ENCODE measurements around the gene USP24.
"Not testable (repeated sequence)": the region's sequence is repeated elsewhere in the genome, so short reads cannot be mapped to it uniquely, and the experiment has no call there.

The USP24 gene

DNA sequence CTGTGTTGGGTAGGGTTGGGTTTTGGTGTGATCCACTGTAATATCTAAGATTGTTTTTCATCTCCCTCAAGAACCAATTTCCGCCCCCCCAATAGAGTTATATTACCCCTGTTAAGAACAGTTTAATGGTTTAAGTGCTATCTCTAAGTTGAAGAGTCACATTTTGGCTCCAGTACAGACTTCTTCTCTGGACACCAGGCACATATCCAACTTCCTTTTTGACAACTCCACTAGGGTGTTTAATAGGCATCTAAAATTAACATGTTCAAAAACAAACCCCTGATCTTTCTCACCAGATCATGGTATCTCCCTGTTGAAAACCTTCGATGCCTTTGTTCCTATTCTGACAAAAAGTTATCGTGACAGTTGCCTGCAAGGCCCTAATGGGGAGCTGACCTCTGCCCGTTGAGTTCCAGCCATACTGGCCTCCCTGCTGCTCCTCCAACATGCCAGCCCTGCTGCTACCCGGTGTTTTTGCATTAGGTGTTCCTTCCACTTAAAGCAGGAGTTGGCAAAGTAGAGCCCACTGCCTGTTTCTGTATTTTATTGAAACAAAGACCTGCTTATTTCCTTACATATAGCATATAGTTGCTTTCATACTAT, 18.6 kb downstream of the USP24 start:
- DNase-seq = no peak

DNA sequence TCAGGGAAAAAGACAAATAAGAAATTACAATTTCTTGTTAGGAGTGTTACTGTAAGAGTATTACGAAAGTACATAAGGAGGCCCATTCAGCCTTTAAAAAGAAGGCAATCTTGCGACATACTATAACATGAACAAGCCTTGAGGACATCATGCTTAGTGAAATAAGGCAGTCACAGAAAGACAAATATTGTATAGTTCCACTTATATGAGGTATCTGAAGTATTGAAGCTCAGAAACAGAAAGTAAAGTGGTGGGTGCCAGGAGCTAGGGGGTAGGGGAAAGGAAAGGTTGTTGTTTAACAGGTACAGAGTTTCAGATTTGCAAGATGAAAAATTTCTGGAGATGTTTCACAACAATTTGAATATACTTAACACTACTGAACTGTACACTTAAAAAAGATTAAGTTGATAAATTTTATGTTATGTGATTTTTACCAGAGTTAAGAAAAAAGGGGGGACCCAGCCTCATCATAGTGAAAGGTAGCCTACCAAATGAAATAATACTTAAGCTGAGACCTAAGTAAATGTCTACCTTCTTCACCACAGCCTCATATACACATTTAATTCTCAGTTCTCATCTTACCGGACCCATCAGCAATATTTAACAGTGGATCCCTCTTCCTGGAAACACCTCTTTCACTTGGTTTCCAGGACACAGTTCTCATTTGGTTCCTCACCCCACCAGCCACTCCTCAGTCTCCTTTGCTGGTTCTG, 19.5 kb downstream of the USP24 start:
- DNase-seq = no peak

DNA sequence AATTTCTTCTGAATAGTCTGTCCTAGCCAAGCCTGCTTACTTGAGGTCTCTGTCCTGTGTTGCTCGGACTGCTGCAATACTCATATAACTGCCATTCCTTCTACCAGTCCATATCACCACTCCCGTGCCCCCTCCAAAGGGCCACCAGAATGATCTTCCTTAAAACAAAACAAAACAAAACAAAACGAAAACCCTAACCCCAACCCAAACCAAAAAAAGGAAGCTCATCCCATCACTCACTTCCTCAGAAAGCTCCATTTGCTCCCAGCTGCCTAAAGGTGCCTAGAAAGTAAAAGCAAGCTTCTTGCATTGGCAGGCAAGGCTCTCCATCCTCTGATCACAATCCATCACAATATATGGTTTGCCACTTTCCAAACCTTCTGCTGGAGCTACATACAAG, 20.3 kb downstream of the USP24 start:
- DNase-seq = no peak

DNA sequence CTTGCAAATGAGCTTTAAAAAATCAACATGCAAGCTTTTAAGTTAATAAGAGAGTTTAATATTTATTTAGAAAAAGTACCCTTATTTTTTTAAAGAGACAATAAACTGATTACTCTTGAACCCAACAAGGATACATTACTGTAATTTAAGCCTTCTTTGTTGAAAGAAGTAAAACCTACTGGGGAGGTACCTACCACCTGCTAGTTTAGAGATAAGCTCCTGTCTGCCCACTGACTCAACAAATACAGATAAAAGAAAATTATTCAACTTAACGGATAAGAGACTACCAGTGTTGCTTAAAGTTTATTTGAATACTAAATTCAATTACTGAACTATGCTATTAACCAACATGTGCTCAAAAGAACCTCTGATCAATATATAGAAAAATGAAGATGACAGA, 23.1 kb downstream of the USP24 start:
- peak; percentile 69 for DNase-seq

DNA sequence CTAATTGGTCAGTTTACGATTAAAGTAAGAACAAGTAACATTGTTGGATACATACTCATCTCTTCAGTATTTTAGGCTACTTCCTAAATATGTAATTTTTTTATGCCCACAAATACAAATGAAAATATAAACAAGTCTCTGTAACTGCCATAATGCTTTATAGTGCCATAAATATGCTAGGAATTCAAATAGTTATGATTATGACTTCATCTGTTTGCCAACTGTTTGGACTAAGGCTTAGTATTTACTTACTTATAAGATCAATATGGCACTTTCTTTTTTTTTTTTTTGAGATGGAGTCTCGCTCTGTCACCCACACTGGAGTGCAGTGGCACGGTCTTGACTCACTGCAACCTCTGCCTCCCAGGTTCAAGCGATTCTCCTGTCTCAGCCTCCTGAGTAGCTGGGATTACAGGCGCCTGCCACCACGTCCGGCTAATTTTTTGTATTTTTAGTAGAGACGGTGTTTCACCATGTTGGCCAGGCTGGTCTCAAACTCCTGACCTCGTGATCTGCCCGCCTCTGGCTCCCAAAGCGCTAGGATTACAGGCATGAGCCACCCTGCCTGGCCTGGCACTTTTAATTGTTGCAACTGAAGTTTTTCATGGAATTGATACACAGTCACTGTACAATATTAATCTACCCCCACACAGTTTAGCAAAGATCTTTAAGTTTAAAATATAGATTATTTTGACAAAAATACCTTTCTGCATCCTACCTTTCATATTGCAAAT, 23.8 kb downstream of the USP24 start:
- not testable (repeated sequence) for DNase-seq

DNA sequence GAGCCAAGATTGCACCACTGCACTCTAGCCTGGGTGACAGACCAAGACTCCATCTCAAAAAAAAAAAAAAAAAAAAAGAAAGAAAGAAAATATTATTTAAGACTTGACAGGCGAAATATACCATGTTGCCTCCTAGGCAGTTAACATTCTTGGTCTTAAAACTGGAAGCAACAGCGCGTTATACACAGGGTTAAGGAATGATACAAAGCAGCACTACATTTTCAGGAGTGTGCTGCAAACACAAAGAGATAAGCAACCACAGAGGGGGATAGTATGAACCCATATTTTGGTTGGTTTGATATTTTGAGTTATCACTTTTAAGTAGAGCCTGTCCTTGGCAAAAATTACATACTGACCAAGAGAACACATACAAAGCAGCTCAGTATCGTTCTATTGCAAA, 25.1 kb downstream of the USP24 start:
- no peak for DNase-seq

DNA sequence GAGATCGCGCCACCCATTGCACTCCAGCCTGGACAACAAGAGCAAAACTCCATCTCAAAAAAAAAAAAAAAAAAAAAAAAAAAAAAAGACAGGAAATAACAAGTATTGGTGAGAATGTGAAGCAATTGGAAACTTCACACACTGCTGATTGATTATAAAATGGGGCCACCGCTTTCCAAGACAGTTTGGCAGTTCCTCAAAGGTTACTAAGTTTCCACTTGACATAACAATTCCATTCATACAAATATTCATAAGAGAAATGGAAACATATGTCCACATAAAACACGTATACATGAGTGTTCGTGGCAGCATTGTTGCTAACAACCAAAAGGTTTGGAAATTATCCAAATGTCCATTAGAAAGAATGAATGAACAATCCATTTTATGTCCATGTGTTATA, 26.3 kb downstream of the USP24 start:
- DNase-seq = no peak

DNA sequence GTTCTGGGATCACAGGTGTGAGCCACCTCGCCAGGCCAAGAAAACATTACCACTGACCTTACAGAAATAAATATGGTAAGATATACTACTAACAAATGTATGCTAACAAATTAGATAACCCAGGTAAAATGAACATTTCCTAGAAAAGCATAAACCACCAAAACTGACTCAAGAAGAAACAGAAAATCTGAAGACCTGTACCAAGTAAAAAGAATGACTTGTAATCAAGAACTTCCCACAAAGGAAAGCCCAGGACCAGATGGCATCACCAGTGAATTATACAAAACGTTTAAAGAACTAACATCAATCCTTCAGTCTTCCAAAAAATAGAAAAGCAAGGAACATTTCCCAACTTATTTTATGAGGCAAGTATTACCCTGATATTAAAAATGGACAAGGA, 29.3 kb downstream of the USP24 start:
- no peak for DNase-seq

DNA sequence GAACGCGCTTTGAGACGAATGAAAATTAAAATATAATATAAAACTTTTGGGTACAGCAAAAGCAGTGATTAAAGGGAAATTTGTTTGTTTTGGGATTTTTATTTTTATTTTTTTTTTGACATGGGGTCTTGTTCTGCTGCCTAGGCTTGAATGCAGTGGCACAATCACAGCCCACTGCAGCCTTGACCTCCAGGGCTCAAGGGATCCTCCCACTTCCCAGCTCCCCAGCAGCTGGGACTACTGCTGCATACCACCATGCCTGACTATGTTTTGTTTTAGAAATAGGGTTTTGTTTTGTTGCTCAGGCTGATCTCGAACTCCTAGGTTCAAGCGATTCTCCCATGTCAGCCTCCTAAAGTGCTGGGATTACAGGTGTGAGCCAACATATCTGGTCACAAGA, 30.3 kb downstream of the USP24 start:
- no peak for DNase-seq

DNA sequence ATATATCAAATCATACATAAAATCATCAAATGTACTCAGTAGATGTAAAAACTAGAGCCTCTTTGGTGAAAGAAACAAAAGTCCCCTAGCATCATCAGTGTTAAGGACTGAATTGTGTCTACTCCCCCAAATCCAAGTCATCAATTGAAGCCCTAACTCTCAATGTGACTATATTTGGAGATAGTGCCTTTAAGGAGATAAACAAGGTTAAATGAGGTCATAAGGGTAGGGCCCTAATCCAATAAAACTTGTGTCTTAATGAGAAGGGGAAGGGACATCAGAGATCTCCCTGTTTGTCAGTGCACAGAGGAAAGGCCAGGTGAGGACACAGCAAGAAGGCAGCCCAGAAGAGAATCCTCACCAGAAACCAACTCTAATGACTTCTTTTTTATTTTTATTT, 33.5 kb downstream of the USP24 start:
- no peak for DNase-seq

DNA sequence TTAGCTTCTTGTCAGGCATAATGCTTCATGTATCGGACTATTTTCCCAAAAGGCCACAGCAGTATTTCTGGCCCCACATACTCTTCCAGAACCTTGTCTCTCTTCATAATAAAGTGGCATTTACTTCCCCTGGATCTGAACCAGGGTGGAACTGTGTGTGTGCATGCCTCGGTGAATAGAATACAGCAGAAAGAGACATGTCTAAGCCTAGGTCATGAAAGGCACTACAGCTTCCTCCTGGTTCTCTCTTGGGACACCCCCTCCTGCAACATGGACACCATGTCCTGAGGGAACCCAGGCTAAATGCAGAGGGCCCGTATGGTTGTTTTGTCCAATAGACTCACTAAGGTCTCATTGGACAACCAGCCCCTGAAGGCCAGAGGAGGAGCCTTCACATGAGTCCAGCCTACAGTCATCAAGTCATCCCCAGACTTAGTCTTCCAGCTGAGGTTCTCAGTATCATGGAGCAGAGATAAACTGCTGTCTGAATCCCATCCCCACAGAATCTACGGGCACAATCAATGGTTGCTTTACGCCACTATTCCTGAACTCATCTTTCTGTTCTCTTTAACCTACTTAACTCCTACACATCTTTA, 35.0 kb downstream of the USP24 start:
- DNase-seq = no peak

DNA sequence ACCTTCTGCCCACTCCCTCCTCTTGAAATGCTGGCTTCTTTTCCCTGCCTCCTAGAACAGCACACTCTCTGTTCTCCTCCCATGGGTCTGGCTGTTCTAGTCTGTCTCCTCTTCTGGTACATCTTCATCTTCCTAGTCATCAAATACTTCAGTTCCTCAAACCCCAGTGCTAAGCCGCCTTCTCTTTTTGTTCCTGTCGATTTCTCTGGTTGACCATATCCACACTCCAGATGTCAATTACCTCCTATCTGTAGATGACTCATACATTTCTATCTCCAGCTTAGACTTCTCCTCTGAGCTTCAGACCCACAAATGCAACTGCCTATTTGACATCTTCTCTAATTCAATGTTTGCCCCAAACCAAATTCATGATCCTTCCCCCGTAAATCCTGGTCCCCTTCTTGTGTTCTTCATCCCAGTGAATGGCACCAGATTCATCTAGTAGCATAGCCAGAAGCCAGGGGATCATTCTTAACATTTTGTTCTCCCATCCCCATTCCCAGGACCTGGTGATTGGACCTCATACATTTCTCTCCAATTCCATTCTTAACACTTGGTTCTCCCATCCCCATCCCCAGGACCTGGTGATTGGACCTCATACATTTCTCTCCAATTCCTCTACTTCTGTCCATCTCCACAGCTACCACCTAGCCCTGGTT, 35.9 kb downstream of the USP24 start:
- DNase-seq = no peak

DNA sequence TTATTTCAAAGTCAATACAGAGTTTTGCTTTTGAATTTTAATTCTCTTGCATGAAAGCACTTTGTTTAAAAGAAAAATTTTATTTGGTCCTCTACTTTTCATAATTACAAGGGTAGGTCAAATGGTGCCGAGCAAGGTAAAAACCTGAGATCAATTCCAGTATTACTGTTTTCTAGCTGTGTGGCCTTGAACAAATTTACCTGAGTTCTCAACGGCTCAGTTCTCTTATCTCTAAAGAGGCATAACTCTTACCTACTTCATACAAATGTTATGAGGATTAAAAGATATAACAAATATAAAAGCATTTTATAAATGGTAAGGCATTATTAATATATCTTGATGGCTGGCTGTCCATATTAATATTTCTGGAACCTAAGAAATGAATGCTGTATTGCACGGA, 42.5 kb downstream of the USP24 start:
- no peak for DNase-seq

DNA sequence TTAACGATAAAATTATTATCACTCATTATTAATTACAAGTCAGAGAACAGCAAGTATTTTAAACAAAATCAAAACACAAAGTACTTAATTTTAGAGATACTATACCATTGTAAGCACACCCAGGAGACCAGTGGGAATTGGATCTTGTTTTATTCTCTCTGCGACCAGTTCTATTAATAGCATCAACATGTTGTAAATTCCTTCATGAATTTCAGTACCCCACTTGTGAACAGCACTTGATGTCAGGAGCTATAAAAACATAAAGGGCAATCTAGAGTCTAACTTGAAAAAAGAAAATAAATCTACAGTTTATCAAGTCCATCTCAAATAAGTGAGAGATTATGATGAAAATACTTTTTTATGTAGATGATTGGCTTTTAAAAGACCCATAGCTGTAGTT, 42.9 kb downstream of the USP24 start:
- no peak for DNase-seq

DNA sequence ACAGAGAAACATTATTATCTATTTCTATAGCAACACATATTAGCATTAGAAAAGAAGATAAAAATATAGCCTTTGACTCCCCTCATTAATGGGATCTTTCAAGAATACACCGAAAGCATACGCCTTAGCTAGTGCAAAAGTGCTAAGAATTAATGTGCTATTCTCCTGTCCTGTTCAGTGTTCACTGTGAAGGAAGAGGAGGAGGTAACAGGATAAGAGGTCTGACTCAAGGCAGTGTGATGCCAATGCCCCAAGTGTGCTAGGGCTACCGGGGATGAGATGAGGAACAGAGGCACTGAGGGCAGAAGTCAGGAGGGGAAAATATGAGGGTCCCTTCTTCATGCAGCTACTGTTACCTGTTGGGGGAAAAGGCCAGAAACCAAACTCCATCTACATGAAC, 43.5 kb downstream of the USP24 start:
- DNase-seq = no peak

DNA sequence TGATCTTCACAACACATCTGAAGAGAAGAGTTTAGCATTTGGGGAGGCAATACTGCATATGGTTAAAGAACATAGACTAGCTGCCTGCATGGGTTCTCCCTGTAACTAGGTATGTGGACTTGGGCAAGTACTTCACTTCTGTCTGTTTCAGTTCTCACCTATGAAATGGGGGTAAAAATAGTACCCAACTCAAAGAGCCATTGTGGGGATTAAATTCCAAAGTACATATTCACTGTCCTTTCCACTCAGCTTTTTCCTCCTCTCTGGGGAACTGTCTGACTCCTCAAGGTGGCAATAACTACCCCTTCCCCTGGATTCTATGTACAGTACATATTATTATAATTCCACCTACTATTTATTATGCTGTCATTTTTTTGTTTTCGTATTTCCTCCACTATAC, 44.7 kb downstream of the USP24 start:
- DNase-seq = no peak

DNA sequence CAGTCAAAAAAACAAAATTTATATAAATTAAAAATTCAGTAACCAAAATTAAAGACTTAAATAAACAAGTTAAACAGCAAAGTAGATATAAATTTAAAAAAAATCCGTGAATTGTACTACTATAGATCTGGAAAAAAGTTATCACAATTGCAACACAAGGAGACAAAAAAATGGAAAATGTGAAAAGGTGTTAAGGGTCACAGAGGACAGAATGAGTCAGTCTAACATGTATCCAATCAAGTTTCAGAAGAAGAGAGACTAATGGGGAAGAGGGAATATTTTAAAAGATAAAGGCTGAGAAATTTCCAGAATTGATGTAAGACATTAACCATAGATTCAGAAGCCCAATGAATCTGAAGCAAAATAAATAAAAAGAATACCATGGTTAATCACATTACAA, 46.0 kb downstream of the USP24 start:
- DNase-seq = no peak

DNA sequence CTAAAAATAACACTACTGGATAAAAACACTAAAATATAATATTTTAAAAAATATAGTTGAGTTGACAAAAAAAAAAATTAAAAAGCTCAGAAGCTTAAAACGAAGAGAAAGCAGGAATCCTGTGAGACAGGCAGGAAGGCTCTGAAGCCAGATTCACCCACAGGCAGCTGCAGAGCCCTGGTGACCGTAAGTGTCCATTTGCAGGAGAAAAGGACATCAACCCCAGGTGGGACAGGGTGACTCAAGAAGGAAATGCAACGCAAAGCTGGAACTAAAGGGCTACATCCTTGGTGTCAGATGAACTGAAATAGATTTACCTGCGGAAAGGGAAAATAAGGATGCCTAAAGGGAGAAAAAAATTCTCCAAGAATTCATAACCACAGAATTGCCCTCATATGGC, 46.8 kb downstream of the USP24 start:
- no peak for DNase-seq

DNA sequence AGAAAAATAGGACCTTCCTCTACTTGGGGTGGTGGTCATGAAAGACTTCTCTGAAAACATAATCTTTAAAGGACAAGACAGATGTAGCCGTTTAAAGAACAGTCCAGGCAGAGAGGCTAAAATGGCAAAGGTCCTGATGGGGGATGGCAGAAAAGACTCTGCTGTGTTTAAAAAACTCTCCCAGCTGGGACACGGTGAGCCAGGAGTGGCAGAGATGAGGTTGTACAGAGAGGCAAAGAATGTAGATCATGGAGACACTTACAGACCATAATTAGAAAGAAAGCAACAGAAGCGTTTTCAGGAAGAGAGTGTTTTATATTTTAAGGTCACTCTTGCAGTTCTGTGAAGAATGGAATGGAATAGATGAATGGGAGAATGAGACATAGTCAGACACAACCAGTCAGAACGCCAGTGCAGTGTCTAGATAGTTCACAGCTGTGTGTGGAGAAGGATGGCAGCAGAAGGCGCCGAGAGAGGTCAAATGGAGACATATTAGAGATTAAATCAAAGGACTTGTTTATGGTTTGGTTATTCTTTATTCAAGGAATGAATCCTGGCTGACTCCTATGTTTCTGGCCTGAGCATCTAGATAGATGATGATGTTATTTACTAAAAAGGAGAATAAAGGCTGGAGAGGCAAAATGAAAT, 47.8 kb downstream of the USP24 start:
- no peak for DNase-seq

DNA sequence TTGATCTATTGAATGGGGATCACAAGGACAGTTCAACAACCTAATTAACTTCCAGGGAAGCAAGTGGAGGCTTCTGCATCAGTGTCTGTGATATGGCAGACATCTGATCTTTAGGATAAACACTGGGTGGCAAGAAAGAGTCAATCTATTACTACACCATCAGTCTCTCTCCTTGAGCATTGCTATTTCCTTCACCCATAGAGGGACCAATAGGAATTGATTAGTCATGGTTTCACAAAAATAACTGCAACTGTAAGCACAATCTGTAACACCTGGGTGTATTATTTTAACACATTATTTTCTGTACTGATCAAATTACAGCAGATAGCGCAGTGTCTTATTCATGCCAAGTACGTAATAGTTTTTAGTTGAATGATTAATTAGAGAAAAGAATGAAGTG, 50.3 kb downstream of the USP24 start:
- no peak for DNase-seq

DNA sequence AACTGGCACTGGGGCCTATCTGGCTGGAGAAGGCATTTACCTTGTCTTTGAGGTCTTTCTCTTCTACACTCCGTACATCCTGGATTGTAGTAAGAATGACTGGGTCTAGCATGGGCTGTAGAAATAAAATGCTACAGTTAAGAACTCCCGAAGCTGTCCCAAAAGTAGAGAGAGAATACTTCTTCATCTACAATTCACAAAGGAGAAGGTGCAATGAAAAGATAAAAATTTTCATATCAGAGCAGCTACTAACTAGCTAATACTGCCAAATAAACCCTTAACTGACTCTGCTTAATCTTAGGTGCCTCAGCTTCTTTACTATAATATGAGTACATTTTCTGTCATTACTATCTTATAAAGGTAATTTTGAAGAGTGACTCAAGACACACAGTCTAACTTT, 55.6 kb downstream of the USP24 start:
- DNase-seq = no peak

DNA sequence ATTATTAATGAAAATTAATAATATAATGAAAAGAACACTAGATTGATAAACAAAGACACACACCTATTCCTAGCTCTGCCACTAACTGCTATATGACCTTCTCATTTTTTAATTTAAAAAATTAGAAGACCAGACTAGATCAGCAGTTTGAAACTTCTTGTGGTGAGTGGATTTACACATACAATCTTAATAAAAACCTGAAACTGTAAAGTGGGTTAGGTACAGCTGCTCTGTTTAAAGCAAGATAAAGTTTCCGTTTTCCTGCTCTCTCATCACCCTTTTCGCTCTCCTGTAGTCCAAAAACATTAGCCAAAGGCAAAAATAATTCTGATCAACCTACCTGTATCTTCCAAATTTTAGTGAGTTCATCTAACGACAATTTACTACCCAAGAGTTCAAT, 58.6 kb downstream of the USP24 start:
- DNase-seq = no peak

DNA sequence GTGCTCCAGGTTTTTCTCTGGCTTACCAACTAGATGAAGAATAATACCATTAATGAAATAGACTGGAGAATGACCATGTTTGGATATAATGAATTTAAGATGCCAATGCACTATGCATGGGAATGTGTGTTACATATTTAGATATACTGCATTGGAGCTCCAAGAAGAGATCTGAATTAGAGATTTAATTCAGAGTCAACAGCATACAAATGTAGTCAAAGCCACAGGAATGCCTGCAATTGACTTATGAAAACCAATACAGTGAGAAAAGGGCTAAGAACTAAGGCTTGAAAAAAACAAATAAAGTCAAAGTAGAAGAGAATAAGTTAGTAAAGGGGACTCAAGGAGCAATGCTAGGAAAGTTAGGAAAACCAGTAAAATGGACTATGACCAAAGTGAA, 59.1 kb downstream of the USP24 start:
- DNase-seq = no peak
